Lung microvascular endothelial cell (primary cell): ENCODE measurements around the gene DUOX1. TPM values are rescaled to one million over a fixed set of nuclear protein-coding genes. Genes with fewer than 3 reads are reported as not detected.
"Not testable (repeated sequence)": the region's sequence is repeated elsewhere in the genome, so short reads cannot be mapped to it uniquely, and the experiment has no call there.

Source experiments
- DNase-seq, 2 donors: peaks; one replicate each; pipeline versions ENCODE4 v3.0.0 to v3.0.0-alpha.2; 2010; ENCODE audit warnings: low read depth in 2 of 2
- total RNA-seq: library from RNA; depleted of rRNA; stranded (reverse); fragments of >200 nt; gene quantifications from 2 replicates; pipeline ENCODE4 v1.2.1, GENCODE V29; 2014

The DUOX1 gene
- not detected in 2 replicates for total RNA-seq

DNA sequence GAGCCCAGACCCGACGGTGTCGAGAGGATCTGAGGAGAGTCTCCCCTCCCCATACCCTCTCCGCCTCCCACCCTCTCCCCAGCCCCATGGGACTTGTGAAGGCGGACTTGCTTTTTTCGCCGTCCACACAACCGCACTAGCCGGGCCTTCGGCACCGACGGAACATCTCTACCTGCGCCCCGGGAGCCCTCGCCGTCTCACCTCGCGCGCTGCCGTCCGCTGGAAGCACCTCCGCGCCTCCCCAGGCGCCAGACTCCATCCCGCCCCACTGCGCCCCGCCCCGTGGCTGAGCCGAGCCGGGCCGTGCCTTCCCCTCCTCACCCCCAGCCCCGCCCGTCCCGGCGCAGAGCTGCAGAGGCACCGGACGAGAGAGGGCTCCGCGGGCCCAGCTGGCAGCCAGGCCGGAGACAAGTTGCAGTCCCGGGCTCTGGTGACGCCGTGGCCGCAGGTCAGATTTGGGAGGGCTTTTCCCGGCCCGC is at the start of gene DUOX1, which contains the start of gene DUOXA1:
Gene DUOX1, plus strand, starts transcription at position 344 of the 479 bp plus-strand sequence. CDS start 1,973 bp downstream, outside the sequence.
Gene DUOXA1, minus strand, starts transcription at position 229 of the 479 bp plus-strand sequence. CDS start 6,865 bp downstream, outside the sequence.
- DNase-seq, result no peak

GRCh38 chr15:45080593-45080992 is 49.2 kb upstream of the DUOX1 start:
- DNase-seq, result not testable (repeated sequence)

- not testable (repeated sequence) for DNase-seq
These were observed 47.4 kb upstream of the DUOX1 start for GRCh38 chr15:45082412-45082811.

- no peak for DNase-seq
These were observed 46.6 kb upstream of the DUOX1 start for GRCh38 chr15:45083223-45083622.

GRCh38 chr15:45084163-45084562 is 45.6 kb upstream of the DUOX1 start:
- no peak for DNase-seq

- no peak for DNase-seq
These were observed 42.3 kb upstream of the DUOX1 start for GRCh38 chr15:45087513-45087912.

DNA sequence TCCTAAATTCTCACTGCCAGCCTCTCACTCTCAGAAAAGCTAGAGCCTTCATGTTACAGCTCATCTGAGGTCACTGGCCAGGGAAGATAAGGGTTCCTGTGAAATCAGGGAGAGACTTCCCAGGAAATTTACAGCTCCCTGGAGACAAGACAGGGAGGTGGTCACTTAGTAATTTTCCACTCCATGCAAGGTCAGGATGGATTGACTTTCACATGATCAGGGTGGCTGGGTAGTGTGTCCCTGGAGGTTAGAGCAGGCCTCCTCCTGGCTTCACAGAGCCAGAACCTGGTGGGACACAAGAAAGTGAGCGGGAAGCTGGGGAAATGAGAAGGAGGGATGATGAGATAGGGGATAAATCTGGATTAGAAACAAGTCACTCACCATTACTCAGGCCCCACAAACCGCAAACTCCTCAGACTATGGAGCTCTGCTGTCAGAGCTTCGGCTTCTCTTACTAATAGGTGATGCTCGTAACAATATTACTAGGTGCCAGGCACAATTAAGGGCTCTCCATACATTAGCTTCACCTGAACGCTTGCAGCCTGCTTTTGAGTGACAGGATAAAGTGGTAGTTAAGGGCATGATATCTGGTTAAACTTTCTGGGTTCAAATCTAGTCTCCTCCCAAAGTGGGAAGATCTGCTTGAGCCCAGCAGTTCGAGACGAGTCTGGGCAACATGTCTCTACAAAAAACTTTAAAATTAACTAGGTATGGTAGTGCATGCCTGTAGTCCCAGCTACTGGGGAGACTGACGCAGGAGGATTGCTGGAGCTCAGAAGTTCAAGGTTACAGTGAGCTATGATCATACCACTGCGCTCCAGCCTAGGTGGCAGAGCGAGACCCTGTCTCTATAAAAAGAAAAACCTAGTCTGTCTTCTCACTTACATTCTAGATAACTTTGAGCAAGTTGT is 40.7 kb upstream of the DUOX1 start:
- no peak for DNase-seq

DNA sequence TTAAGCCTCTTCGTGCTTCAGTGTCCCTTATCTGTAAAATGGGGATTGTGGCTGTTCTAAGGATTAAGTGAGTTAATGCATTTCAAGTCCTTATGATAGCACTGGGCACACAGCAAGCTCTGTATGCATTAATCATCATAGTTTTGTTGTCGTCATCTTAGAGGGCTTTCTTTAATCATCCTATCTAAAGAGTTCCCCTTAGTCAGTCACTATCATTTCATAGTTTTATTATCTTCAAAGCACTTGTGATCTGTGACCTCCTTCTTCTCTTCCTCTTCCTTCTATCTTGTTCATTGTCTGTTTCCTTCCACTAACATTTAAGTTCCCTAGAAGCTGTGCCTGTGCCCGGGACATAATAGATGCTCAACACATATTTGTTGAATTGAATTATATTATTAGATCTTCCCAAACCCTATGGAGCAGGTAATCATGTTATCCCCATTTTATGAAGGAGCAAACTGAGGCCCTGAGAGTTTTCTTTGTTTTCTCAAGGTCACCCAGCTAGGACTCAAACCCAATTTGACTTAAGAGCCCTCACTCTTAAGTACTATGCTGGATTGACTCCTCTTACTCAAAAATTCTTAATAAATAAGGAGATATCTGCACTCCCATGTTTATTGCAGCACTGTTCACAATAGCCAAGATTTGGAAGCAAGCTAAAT is 40.0 kb upstream of the DUOX1 start:
- DNase-seq, result no peak

DNA sequence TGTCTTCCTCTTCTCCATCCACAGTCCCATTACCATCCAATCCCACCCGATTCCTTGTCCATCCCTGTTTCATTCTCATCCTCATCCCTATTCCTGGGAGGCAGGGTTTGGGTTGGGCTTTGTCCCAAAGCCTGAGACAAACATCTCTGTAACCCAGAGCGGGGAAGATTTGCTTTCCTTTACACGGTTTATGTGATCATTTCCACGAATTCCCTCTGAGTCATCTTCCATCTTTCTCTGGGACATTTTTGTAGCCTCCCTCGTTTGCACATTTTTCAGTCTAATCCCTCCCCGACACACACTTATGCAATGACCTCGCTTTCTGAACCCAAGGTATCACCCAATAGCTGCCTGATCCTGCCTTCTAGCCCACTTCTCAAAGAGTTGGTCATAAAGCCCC is 38.6 kb upstream of the DUOX1 start:
- DNase-seq, result no peak

GRCh38 chr15:45091576-45091975 is 38.2 kb upstream of the DUOX1 start:
- DNase-seq, result no peak

- no peak for DNase-seq
These were observed 36.8 kb upstream of the DUOX1 start for GRCh38 chr15:45093013-45093412.

DNA sequence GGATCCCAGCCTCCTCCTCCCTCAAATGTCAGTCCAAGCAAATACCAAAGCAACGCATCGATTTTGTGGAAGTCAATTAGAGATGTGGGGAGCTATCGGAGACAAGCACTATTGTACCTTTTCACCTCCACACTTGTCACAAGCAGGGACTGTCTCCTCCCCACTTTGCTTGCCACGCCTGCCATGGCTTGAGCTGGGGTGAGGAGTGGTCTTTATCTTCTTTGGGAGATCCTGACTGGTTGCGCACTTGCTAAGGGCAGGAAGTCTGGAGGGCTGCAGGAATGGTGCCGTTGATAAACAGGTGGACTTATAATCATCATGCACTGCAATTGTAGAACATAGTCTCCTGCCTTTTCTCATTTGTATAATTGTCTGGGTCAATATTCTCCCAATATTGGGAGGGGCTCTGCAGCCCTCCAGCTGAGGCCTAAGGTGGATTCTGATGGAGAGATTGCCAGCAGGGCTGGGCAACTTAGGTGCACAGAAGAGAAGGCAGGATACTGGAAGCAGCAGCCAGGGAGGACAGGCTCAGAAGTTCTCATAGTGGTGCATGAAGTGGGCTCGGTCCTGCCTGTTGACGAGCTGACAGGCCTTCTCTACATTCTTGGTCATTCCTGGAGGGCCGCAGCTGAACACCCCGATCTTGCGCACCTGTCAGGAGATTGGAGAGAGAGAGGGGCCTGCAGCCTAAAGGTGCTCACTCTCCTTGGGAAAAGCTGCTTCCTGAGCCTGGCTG is 36.0 kb upstream of the DUOX1 start:
- no peak for DNase-seq

DNA sequence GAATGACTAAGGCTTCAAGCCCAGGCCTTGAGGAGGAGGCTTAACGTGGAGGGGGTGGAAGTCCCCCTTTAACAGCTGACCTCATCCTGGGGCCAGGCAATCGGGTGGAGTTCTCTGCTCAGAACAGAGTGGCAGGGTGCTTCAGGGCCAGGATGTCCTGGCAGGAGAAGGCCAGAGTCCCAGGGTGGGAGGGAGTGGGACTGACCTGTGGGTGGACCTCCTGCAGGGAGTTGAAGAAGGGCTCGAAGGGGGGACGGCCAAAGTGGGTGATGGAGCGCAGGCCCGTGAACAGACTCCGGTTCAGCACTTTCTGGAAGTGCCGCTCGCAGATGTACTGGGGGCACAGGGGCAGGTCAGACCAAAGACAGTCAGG is 35.5 kb upstream of the DUOX1 start:
- no peak for DNase-seq

GRCh38 chr15:45095661-45096060 is 34.1 kb upstream of the DUOX1 start:
- no peak for DNase-seq

DNA sequence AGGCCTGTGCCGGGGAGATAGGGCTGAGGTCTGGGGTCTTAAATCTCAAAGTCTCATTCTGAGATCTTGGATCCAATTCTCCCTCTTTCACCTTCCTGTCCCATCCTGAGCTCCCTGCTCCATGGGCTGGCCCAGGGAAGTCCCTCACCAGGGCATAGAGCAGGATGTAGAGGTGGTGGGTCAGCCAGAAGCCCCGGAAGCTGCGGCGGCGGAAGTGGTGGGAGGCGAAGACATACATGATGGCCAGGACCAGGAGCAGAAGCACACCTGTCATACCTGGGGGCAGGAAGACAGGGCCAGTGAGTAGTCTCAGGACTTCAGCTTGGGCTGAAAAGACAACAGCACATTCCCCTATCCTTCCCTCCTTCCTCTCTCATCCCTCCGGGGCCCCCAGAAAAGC is 32.3 kb upstream of the DUOX1 start:
- no peak for DNase-seq

- DNase-seq, result no peak
These were observed 30.1 kb upstream of the DUOX1 start for GRCh38 chr15:45099549-45100165.

- no peak for DNase-seq
These were observed 28.7 kb upstream of the DUOX1 start for GRCh38 chr15:45100884-45101625.

GRCh38 chr15:45101749-45102148 is 28.0 kb upstream of the DUOX1 start:
- no peak for DNase-seq

DNA sequence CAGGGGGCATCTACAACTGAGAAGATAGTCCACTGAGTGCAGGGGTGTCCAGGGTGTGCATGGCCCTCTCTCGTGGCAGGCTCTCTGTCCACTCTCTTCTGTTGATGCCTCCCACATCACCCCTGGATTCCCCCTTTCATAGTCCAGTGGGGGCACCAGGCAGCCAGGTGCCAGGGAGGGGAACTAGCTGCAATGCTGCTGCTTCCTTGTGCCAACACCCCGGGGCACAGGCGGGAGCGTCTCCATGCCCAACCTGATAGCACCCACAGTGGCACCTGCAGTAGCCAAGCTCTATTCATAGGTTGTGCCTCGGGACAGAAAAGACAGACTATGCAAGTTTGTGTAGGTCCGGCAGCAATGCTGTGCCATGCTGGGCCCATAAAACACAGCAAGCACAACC is 27.6 kb upstream of the DUOX1 start:
- no peak for DNase-seq

DNA sequence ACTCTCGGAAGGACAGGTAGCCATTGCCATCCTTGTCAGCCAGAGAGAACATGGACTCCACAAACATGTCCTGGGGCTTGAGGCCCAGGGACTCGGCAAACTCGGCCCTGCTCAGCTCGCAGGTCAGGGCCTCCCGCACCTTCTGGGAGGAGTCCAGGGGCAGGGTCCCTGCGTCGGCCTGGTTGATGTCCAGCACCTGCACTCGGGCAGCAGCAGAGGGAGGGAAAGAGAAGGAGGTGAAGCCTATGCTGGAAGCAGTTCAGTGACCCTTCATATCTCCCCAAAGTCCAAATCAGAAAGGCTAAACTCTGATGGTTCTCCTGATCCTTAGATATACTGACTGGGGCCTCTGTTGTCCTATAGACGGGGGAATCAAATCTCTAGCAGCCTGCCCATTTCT is 25.6 kb upstream of the DUOX1 start:
- not testable (repeated sequence) for DNase-seq

GRCh38 chr15:45105586-45105985 is 24.2 kb upstream of the DUOX1 start:
- DNase-seq, result no peak
